K562 (cell line): ENCODE measurements around the gene DNAAF1. TPM values are rescaled to one million over a fixed set of nuclear protein-coding genes. Genes with fewer than 3 reads are reported as not detected.

Experiments
- CCNT2 ChIP-seq: IDR thresholded peaks from 2 replicates; pipeline ENCODE4 v1.6.1; 2011; ENCODE audit warnings: borderline replicate concordance, low read depth, mild to moderate bottlenecking, moderate library complexity, mixed read lengths, low read length; ENCODE audit not compliant: insufficient read length; ENCODE audit errors: extremely low read depth
- CTCF ChIP-seq, 3 experiments: IDR thresholded peaks in 2 of 3; conservative IDR thresholded peaks in 1 of 3; 2 replicates each; pipeline ENCODE4 v1.5.1; 2011 to 2012; ENCODE audit warnings: low read length in 3 of 3, mild to moderate bottlenecking in 3 of 3, control low read depth in 2 of 3, improper control_type of control experiment in 1 of 3, inconsistent platforms in 1 of 3, low read depth in 1 of 3, mixed read lengths in 1 of 3, moderate library complexity in 1 of 3; ENCODE audit not compliant: insufficient read depth in 2 of 3
- E2F5 ChIP-seq: sonication (generic); formaldehyde crosslinking; IDR thresholded peaks from 2 replicates; pipeline ENCODE4 v1.8.0; 2022; ENCODE audit warnings: mild to moderate bottlenecking, missing genetic modification reagents
- ESRRB ChIP-seq: fragments of 250-450 bp; sonication (Bioruptor Pico); IDR thresholded peaks from 2 replicates; pipeline ENCODE4 v1.5.0; 2020; ENCODE audit warnings: mild to moderate bottlenecking, moderate library complexity, borderline replicate concordance
- GMEB1 ChIP-seq: fragments of 250-450 bp; sonication (Bioruptor Pico); IDR thresholded peaks from 2 replicates; pipeline ENCODE4 v1.4.0; 2020; ENCODE audit warnings: mild to moderate bottlenecking
- JUN ChIP-seq, 2 experiments: sonication (generic) in 1 of 2; formaldehyde crosslinking in 1 of 2; IDR thresholded peaks; 2 replicates each; pipeline versions ENCODE4 v1.6.1 to v1.8.0; 2012 to 2022; ENCODE audit warnings: borderline replicate concordance in 2 of 2, mild to moderate bottlenecking in 2 of 2, improper control_type of control experiment in 1 of 2, low read depth in 1 of 2, low read length in 1 of 2, missing genetic modification reagents in 1 of 2
- MEIS2 ChIP-seq: fragments of 450-650 bp; IDR thresholded peaks from 2 replicates; pipeline ENCODE4 v1.6.1; 2014; ENCODE audit warnings: mild to moderate bottlenecking; ENCODE audit not compliant: partially characterized antibody
- NFRKB ChIP-seq: fragments of 450-650 bp; IDR thresholded peaks from 2 replicates; pipeline ENCODE4 v1.6.1; 2016; ENCODE audit warnings: low read depth
- PHF8 ChIP-seq: fragments of 200-600 bp; sonication (generic); IDR thresholded peaks from 2 replicates; pipeline ENCODE4 v1.6.1; 2012; ENCODE audit warnings: mixed run types, mild to moderate bottlenecking, inconsistent platforms, low read length, moderate library complexity, borderline replicate concordance
- SMARCC2 ChIP-seq: fragments of 450-650 bp; IDR thresholded peaks from 2 replicates; pipeline ENCODE4 v1.6.1; 2017; ENCODE audit warnings: antibody characterized with exemption, moderate library complexity, mild to moderate bottlenecking, low read depth
- TBL1XR1 ChIP-seq, 2 experiments: IDR thresholded peaks; 2 replicates each; pipeline ENCODE4 v1.6.1; 2012; ENCODE audit warnings: improper control_type of control experiment in 2 of 2, low read length in 2 of 2, mild to moderate bottlenecking in 1 of 2
- YY1 ChIP-seq, 3 experiments: IDR thresholded peaks; 2 replicates each; pipeline ENCODE4 v1.6.1; 2011; ENCODE audit warnings: low read length in 2 of 3, mild to moderate bottlenecking in 2 of 3, moderate library complexity in 2 of 3, borderline replicate concordance in 1 of 3, control low read depth in 1 of 3, low read depth in 1 of 3; ENCODE audit not compliant: insufficient read depth in 3 of 3, insufficient replicate concordance in 2 of 3, control insufficient read depth in 1 of 3, insufficient read length in 1 of 3; ENCODE audit errors: extremely low read depth in 1 of 3
- ZBTB7A ChIP-seq: IDR thresholded peaks from 2 replicates; pipeline ENCODE4 v1.6.1; 2011; ENCODE audit warnings: low read depth, mild to moderate bottlenecking, low read length, moderate library complexity, borderline replicate concordance; ENCODE audit not compliant: control insufficient read depth
- ZNF280A ChIP-seq: fragments of 450-650 bp; IDR thresholded peaks from 2 replicates; pipeline ENCODE4 v1.6.1; 2018; ENCODE audit warnings: mild to moderate bottlenecking, low read depth; ENCODE audit not compliant: partially characterized antibody
- ZNF75A ChIP-seq: fragments of 450-650 bp; formaldehyde crosslinking; IDR thresholded peaks from 2 replicates; pipeline ENCODE4 v1.4.0; 2020; ENCODE audit warnings: mild to moderate bottlenecking
- polyA plus RNA-seq, 8 experiments: library from polyadenylated mRNA; depleted of rRNA in 4 of 8; stranded (reverse) in 5 of 8; unstranded in 3 of 8; fragments of >200 nt; fragmentation: Nextera tagmentation in 2 of 8; fragmentation: Illumina TruSeq in 1 of 8; extraction: Ambion mirVana in 2 of 8; extraction: Trizol in 1 of 8; gene quantifications; 2 replicates each; pipeline versions ENCODE4 v1.2.1 to v1.2.3, GENCODE V29; 2011 to 2014; ENCODE audit warnings: inconsistent platforms in 1 of 8, missing spikeins in 1 of 8
- total RNA-seq, 7 experiments: library from RNA; depleted of rRNA in 6 of 7; stranded (reverse); fragments of >200 nt in 6 of 7; fragmentation: Illumina TruSeq in 2 of 7; extraction: Trizol in 2 of 7; gene quantifications; 2 replicates each; pipeline versions ENCODE4 v1.2.1 to v1.2.3, GENCODE V29; 2011 to 2021; ENCODE audit warnings: low replicate concordance in 1 of 7

DNAAF1 gene
- total and polyA plus RNA-seq, 9 of the 15 experiments (the other 6 are each of a cell fraction or from before 2014, with no cell fraction given): 0.01 TPM; not detected in 8

- peak; percentile 3 to 22 (median 9); a peak in 3 of 6 replicates for TF ChIP-seq CTCF (IDR thresholded peaks at IDR 0.05 in 2 of 3, conservative IDR thresholded peaks at IDR 0.05 in 1 of 3; ENCODE audit: insufficient read depth in 2 of 3, low read depth in 1 of 3, low read length in 3 of 3)
- peak; percentile 96 for TF ChIP-seq CCNT2
- no peak for TF ChIP-seq SMARCC2
- TF ChIP-seq MEIS2: peak; percentile 71
- peak; percentile 67; the same call in 1 of the 2 replicates for TF ChIP-seq JUN (IDR thresholded peaks at IDR 0.05; ENCODE audit: borderline replicate concordance, low read depth, low read length)
- no peak for TF ChIP-seq JUN (CRISPR knock-in tag; IDR thresholded peaks at IDR 0.05; ENCODE audit: borderline replicate concordance)
- no peak for TF ChIP-seq ZNF75A (CRISPR knock-in tag)
- peak; percentile 95 for TF ChIP-seq GMEB1 (CRISPR knock-in tag)
- no peak for TF ChIP-seq ESRRB
- peak in 2 of 3 experiments; percentile 31 to 35 for TF ChIP-seq YY1 (IDR thresholded peaks at IDR 0.05; ENCODE audit: borderline replicate concordance in 1 of 3, control insufficient read depth in 1 of 3, extremely low read depth in 1 of 3, insufficient read depth in 3 of 3, insufficient read length in 1 of 3, insufficient replicate concordance in 2 of 3, low read depth in 1 of 3, low read length in 2 of 3)
- TF ChIP-seq ZBTB7A: peak; percentile 97
- 0 out of 2 replicates have a peak, but pooled peaks have one; percentile 52 for TF ChIP-seq E2F5 (CRISPR knock-in tag)
- no peak for TF ChIP-seq ZNF280A
- TF ChIP-seq PHF8: peak; percentile 66; the same call in 1 of the 2 replicates
- peak in 1 of 2 experiments; percentile 33; a peak in 1 of 4 replicates for TF ChIP-seq TBL1XR1 (IDR thresholded peaks at IDR 0.05; ENCODE audit: low read length in 2 of 2)
- TF ChIP-seq NFRKB: no peak
Observed at GRCh38 chr16:84144859-84145639, at the start of gene DNAAF1, which contains the start of gene HSDL1 (continued).
